Prostate gland (tissue), 2 donors: ENCODE data around the gene PCDH9. TPM values are rescaled to one million over a fixed set of nuclear protein-coding genes. Genes with fewer than 3 reads are reported as not detected.

Experiments
- DNase-seq: peaks from one replicate; pipeline ENCODE4 v3.0.0-alpha.2; 2019; ENCODE audit warnings: low spot score
- H3K27ac ChIP-seq, 2 donors: fragments of 200-600 bp; sonication (generic); 2 replicates each; pipeline ENCODE4 v1.5.1; 2017 to 2019
- H3K27me3 ChIP-seq: fragments of 200-600 bp; sonication (generic); replicated peaks from 2 replicates; pipeline ENCODE4 v1.5.1; 2019; ENCODE audit not compliant: insufficient read depth
- H3K36me3 ChIP-seq, 2 donors: fragments of 200-600 bp; sonication (generic); 1 replicate in 1 of 2; 2 replicates in 1 of 2; pipeline versions ENCODE4 v1.5.1 to v1.8.1; 2017 to 2019
- H3K4me1 ChIP-seq: fragments of 200-600 bp; sonication (generic); replicated peaks from 2 replicates; pipeline ENCODE4 v1.5.1; 2019
- H3K4me3 ChIP-seq, 2 donors: fragments of 200-600 bp; sonication (generic); 2 replicates each; pipeline ENCODE4 v1.5.1; 2017 to 2019
- H3K9me3 ChIP-seq: fragments of 200-600 bp; sonication (generic); 2 replicates; pipeline ENCODE4 v1.5.1; 2017
- CTCF ChIP-seq, 4 experiments: fragments of 200-600 bp in 2 of 4; fragments of 450-650 bp in 2 of 4; sonication (generic) in 2 of 4; IDR thresholded peaks; 1 replicate in 3 of 4; 2 replicates in 1 of 4; pipeline ENCODE4 v1.5.1; 2016 to 2019; ENCODE audit warnings: antibody characterized with exemption in 4 of 4, mild to moderate bottlenecking in 2 of 4, moderate library complexity in 2 of 4
- POLR2A ChIP-seq: fragments of 450-650 bp; IDR thresholded peaks from one replicate; pipeline ENCODE4 v1.6.1; 2016; ENCODE audit warnings: antibody characterized with exemption, mild to moderate bottlenecking
- POLR2AphosphoS5 ChIP-seq: sonication (generic); formaldehyde crosslinking; IDR thresholded peaks from one replicate; pipeline ENCODE4 v1.6.1; 2017; ENCODE audit warnings: antibody characterized with exemption
- WGBS: methylation state at CpG from one replicate; pipeline ENCODE4 v1.1.5; 2018; 5-methylcytosine and 5-hydroxymethylcytosine counted together
- intact Hi-C: fragments of 100-400 bp; cut with DNase I; formaldehyde crosslinking; loops from one replicate; pipeline ENCODE4 v1.14.2; 2022
- total RNA-seq, 2 donors: library from RNA; depleted of rRNA; stranded (reverse); fragments of >200 nt; gene quantifications; one replicate each; pipeline ENCODE4 v1.1.0, GENCODE V29; 2016

The PCDH9 gene
- total RNA-seq, 2 donors from 2014 or later = 1.8 to 5.5 TPM

- no peaks in the 10 kb centered on the region for H3K9me3 ChIP-seq
Measured at GRCh38 chr13:66508153-66508909, 721.8 kb downstream of the PCDH9 start.

GRCh38 chr13:66506979-66507378, 723.2 kb downstream of the PCDH9 start:
- Histone ChIP-seq H3K4me3 (no peak overlapping the region), H3K27me3 (no peaks in the 10 kb centered on the region), H3K36me3 (no peaks in the 10 kb centered on the region), H3K27ac (no peak overlapping the region), H3K9me3 (no peaks in the 10 kb centered on the region), H3K4me1 (no peaks in the 10 kb centered on the region)
- no peak for TF ChIP-seq CTCF (IDR thresholded peaks at IDR 0.05)
- no peak for TF ChIP-seq POLR2A
- no peak for TF ChIP-seq POLR2AphosphoS5
- WGBS = 67% methylated on average over 2 of the region's 2 CpGs
- DNase-seq = no peak
- intact Hi-C loops = no loop called here

More at GRCh38 chr13:66508153-66508909, 721.8 kb downstream of the PCDH9 start:
- Histone ChIP-seq H3K27me3 (no peaks in the 10 kb centered on the region), H3K36me3 (no peaks in the 10 kb centered on the region), H3K27ac (no peak overlapping the region), H3K4me3 (no peak overlapping the region), H3K4me1 (no peaks in the 10 kb centered on the region)
- WGBS = 96% methylated on average over 4 of the region's 4 CpGs
- no peak for DNase-seq
- no peak for TF ChIP-seq CTCF (IDR thresholded peaks at IDR 0.05)
- TF ChIP-seq POLR2AphosphoS5 = no peak
- intact Hi-C loops = no loop called here

GRCh38 chr13:66506051-66506777, 723.9 kb downstream of the PCDH9 start:
- 70% methylated on average over 7 of the region's 7 CpGs for WGBS
- Histone ChIP-seq H3K36me3 (no peaks in the 10 kb centered on the region), H3K9me3 (no peaks in the 10 kb centered on the region), H3K27ac (no peak overlapping the region), H3K4me1 (no peaks in the 10 kb centered on the region), H3K4me3 (no peak overlapping the region), H3K27me3 (no peaks in the 10 kb centered on the region)
- intact Hi-C loops = no loop called here
- no peak for TF ChIP-seq CTCF (IDR thresholded peaks at IDR 0.05)
- TF ChIP-seq POLR2AphosphoS5 = no peak
- TF ChIP-seq POLR2A = no peak
- no peak for DNase-seq

GRCh38 chr13:66503890-66504289, 726.2 kb downstream of the PCDH9 start:
- TF ChIP-seq POLR2A (no peak), CTCF (IDR thresholded peaks at IDR 0.05) (no peak), POLR2AphosphoS5 (no peak)

GRCh38 chr13:66501181-66501580, 729.0 kb downstream of the PCDH9 start:
- no peak for TF ChIP-seq CTCF (IDR thresholded peaks at IDR 0.05)
- intact Hi-C loops = no loop called here
- DNase-seq = no peak
- Histone ChIP-seq H3K9me3 (no peaks in the 10 kb centered on the region), H3K36me3 (no peaks in the 10 kb centered on the region), H3K4me3 (no peak overlapping the region), H3K27me3 (no peaks in the 10 kb centered on the region), H3K27ac (no peak overlapping the region), H3K4me1 (no peaks in the 10 kb centered on the region)

More at GRCh38 chr13:66503890-66504289, 726.2 kb downstream of the PCDH9 start:
- no peaks in the 10 kb centered on the region for H3K36me3 ChIP-seq
- 72% methylated on average over 6 of the region's 6 CpGs for WGBS
- no peaks in the 10 kb centered on the region for H3K27me3 ChIP-seq
- intact Hi-C loops = no loop called here
- H3K9me3 ChIP-seq = no peaks in the 10 kb centered on the region
- no peaks in the 10 kb centered on the region for H3K4me1 ChIP-seq
- H3K27ac ChIP-seq = no peak overlapping the region
- H3K4me3 ChIP-seq = no peak overlapping the region
- no peak for DNase-seq
